Hepatocyte (in vitro differentiated cells): ENCODE data around the gene PXDN. TPM values are rescaled to one million over a fixed set of nuclear protein-coding genes. Genes with fewer than 3 reads are reported as not detected.

Source experiments
- DNase-seq: peaks from one replicate; pipeline ENCODE4 v3.0.0-alpha.2; 2016; ENCODE audit warnings: low spot score
- H2AFZ ChIP-seq: fragments of 200-600 bp; sonication (generic); 2 replicates; pipeline ENCODE4 v1.6.0; 2016; ENCODE audit warnings: antibody characterized with exemption, mild to moderate bottlenecking
- H3K27ac ChIP-seq: fragments of 200-600 bp; sonication (generic); 2 replicates; pipeline ENCODE4 v1.5.1; 2016; ENCODE audit warnings: mild to moderate bottlenecking
- H3K27me3 ChIP-seq: fragments of 200-600 bp; sonication (generic); 2 replicates; pipeline ENCODE4 v1.6.1; 2016
- H3K36me3 ChIP-seq: fragments of 200-600 bp; sonication (generic); replicated peaks from 2 replicates; pipeline ENCODE4 v1.5.1; 2016; ENCODE audit warnings: low read depth; ENCODE audit not compliant: insufficient read depth
- H3K4me1 ChIP-seq: fragments of 200-600 bp; sonication (generic); 2 replicates; pipeline ENCODE4 v1.5.1; 2016; ENCODE audit warnings: mild to moderate bottlenecking, moderate library complexity; ENCODE audit not compliant: insufficient read depth
- H3K4me2 ChIP-seq: fragments of 200-600 bp; sonication (generic); 2 replicates; pipeline ENCODE4 v1.6.0; 2016
- H3K4me3 ChIP-seq: fragments of 200-600 bp; sonication (generic); 2 replicates; pipeline ENCODE4 v1.5.1; 2016; ENCODE audit warnings: mild to moderate bottlenecking
- H3K79me2 ChIP-seq: fragments of 200-600 bp; sonication (generic); 2 replicates; pipeline ENCODE4 v1.6.0; 2017; ENCODE audit warnings: mild to moderate bottlenecking
- H3K9me2 ChIP-seq: fragments of 200-600 bp; sonication (generic); replicated peaks from 2 replicates; pipeline ENCODE4 v1.6.0; 2017; ENCODE audit warnings: mild to moderate bottlenecking; ENCODE audit not compliant: insufficient read depth
- H3K9me3 ChIP-seq: fragments of 200-600 bp; sonication (generic); 2 replicates; pipeline ENCODE4 v1.5.1; 2016; ENCODE audit warnings: low read depth, mild to moderate bottlenecking
- H4K20me1 ChIP-seq: fragments of 200-600 bp; sonication (generic); 2 replicates; pipeline ENCODE4 v1.6.0; 2016; ENCODE audit warnings: mild to moderate bottlenecking; ENCODE audit not compliant: insufficient read depth, poor library complexity, severe bottlenecking
- CTCF ChIP-seq: fragments of 200-600 bp; sonication (generic); IDR thresholded peaks from 2 replicates; pipeline ENCODE4 v1.5.1; 2016; ENCODE audit warnings: antibody characterized with exemption, mild to moderate bottlenecking; ENCODE audit not compliant: poor library complexity
- EZH2 ChIP-seq: fragments of 200-600 bp; sonication (generic); IDR thresholded peaks from 2 replicates; pipeline ENCODE4 v1.6.1; 2016; ENCODE audit warnings: antibody characterized with exemption, mild to moderate bottlenecking, borderline replicate concordance
- EZH2phosphoT487 ChIP-seq: fragments of 200-600 bp; sonication (generic); IDR thresholded peaks from one replicate; pipeline ENCODE4 v1.6.1; 2018; ENCODE audit warnings: antibody characterized with exemption, mild to moderate bottlenecking, low read depth, moderate library complexity; ENCODE audit not compliant: unreplicated experiment, severe bottlenecking
- WGBS: methylation state at CpG from one replicate; pipeline ENCODE4 v1.1.6; 2016; ENCODE audit warnings: low lambda C conversion rate; ENCODE audit errors: missing lambda C conversion rate; 5-methylcytosine and 5-hydroxymethylcytosine counted together
- polyA plus RNA-seq: library from polyadenylated mRNA; unstranded; fragments of >200 nt; fragmentation: Nextera tagmentation; extraction: Ambion mirVana; gene quantifications from 2 replicates; pipeline ENCODE4 v1.2.1, GENCODE V29; 2016
- total RNA-seq: library from RNA; depleted of rRNA; stranded (reverse); fragments of >200 nt; gene quantifications from 2 replicates; pipeline ENCODE4 v1.2.3, GENCODE V29; 2014

PXDN gene
- total and polyA plus RNA-seq, 2 experiments from 2014 or later, result 107 to 118 TPM

GRCh38 chr2:1787755-1788477 is 43.6 kb upstream of the PXDN start:
- 68% methylated on average over 10 of the region's 10 CpGs for WGBS

GRCh38 chr2:1784986-1785617 is 40.8 kb upstream of the PXDN start:
- Histone ChIP-seq H3K4me2 (no peak overlapping the region), H3K4me1 (no peaks in the 10 kb centered on the region), H3K9me3 (no peaks in the 10 kb centered on the region), H3K27ac (no peak overlapping the region), H3K4me3 (no peak overlapping the region), H4K20me1 (no peaks in the 10 kb centered on the region), H3K27me3 (no peaks in the 10 kb centered on the region), H3K79me2 (no peaks in the 10 kb centered on the region), H3K36me3 (no peaks in the 10 kb centered on the region), H3K9me2 (no peaks in the 10 kb centered on the region), H2AFZ (no peak overlapping the region)
- TF ChIP-seq CTCF, result no peak
- TF ChIP-seq EZH2phosphoT487, result no peak
- TF ChIP-seq EZH2, result no peak
- no peak for DNase-seq
- 91% methylated on average over 19 of the region's 19 CpGs for WGBS

More at GRCh38 chr2:1787755-1788477, 43.6 kb upstream of the PXDN start:
- Histone ChIP-seq H3K4me3 (no peak overlapping the region), H3K79me2 (no peaks in the 10 kb centered on the region), H3K4me1 (peaks cover 12% of the 10 kb centered on the region), H3K36me3 (no peaks in the 10 kb centered on the region), H3K9me3 (no peaks in the 10 kb centered on the region), H3K27me3 (no peaks in the 10 kb centered on the region), H3K27ac (no peak overlapping the region), H3K4me2 (no peak overlapping the region), H4K20me1 (no peaks in the 10 kb centered on the region), H2AFZ (no peak overlapping the region), H3K9me2 (no peaks in the 10 kb centered on the region)
- TF ChIP-seq EZH2phosphoT487 (no peak), EZH2 (no peak), CTCF (no peak)
- no peak for DNase-seq

GRCh38 chr2:1784087-1784486 is 39.8 kb upstream of the PXDN start:
- 73% methylated on average over 20 of the region's 21 CpGs for WGBS
- Histone ChIP-seq H2AFZ (no peak overlapping the region), H3K4me2 (no peak overlapping the region), H3K4me1 (no peaks in the 10 kb centered on the region), H3K27ac (no peak overlapping the region), H3K36me3 (no peaks in the 10 kb centered on the region), H4K20me1 (no peaks in the 10 kb centered on the region), H3K9me2 (no peaks in the 10 kb centered on the region), H3K79me2 (no peaks in the 10 kb centered on the region), H3K4me3 (no peak overlapping the region), H3K27me3 (no peaks in the 10 kb centered on the region), H3K9me3 (no peaks in the 10 kb centered on the region)
- DNase-seq, result no peak
- TF ChIP-seq EZH2phosphoT487 (no peak), CTCF (no peak), EZH2 (no peak)
